Measurements from ENCODE around the gene DVL2.

The DVL2 gene

DNA sequence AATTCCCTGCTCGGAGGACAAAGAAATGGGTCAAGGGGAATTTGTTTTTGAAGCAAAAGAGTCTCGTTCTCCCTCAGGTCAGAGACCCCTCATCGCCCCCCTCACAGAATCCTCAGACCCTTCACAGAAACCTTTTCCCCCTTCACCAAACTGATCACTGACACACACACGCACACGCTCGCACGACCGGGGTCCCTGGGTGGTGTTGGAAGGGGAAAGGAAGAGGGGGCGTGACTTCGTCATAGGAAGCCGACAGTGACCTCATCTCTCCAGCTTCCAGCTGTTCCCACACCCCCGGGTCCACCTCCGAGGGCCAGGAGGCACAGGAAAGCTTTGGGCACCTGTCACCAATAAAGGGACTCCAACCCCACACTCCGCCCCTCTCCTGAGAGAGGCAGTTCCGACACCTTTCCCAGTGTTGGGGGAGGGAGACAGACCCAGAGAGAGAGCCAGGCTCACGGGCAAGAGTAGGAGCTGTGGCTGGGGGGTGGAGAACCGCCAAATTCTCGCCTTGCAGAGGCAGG is 56.3 kb downstream of the DVL2 start (continued):
- no peak for TF ChIP-seq ZNF48 (tag by site-specific recombination; IDR thresholded peaks at IDR 0.05)
- no peak for TF ChIP-seq HOXC10 (CRISPR knock-in tag; IDR thresholded peaks at IDR 0.05)
- TF ChIP-seq, protein P1, sequence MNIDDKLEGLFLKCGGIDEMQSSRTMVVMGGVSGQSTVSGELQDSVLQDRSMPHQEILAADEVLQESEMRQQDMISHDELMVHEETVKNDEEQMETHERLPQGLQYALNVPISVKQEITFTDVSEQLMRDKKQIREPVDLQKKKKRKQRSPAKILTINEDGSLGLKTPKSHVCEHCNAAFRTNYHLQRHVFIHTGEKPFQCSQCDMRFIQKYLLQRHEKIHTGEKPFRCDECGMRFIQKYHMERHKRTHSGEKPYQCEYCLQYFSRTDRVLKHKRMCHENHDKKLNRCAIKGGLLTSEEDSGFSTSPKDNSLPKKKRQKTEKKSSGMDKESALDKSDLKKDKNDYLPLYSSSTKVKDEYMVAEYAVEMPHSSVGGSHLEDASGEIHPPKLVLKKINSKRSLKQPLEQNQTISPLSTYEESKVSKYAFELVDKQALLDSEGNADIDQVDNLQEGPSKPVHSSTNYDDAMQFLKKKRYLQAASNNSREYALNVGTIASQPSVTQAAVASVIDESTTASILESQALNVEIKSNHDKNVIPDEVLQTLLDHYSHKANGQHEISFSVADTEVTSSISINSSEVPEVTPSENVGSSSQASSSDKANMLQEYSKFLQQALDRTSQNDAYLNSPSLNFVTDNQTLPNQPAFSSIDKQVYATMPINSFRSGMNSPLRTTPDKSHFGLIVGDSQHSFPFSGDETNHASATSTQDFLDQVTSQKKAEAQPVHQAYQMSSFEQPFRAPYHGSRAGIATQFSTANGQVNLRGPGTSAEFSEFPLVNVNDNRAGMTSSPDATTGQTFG (tag by site-specific recombination; IDR thresholded peaks at IDR 0.05; ENCODE audit: borderline replicate concordance) = no peak
- no peak for TF ChIP-seq SALL2 (tag by site-specific recombination; IDR thresholded peaks at IDR 0.05; ENCODE audit: borderline replicate concordance)
- peak; percentile 7; the same call in 1 of the 2 replicates for TF ChIP-seq ZNF623 (tag by site-specific recombination; IDR thresholded peaks at IDR 0.05)
- TF ChIP-seq, protein P2, sequence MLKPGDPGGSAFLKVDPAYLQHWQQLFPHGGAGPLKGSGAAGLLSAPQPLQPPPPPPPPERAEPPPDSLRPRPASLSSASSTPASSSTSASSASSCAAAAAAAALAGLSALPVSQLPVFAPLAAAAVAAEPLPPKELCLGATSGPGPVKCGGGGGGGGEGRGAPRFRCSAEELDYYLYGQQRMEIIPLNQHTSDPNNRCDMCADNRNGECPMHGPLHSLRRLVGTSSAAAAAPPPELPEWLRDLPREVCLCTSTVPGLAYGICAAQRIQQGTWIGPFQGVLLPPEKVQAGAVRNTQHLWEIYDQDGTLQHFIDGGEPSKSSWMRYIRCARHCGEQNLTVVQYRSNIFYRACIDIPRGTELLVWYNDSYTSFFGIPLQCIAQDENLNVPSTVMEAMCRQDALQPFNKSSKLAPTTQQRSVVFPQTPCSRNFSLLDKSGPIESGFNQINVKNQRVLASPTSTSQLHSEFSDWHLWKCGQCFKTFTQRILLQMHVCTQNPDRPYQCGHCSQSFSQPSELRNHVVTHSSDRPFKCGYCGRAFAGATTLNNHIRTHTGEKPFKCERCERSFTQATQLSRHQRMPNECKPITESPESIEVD (tag by site-specific recombination; IDR thresholded peaks at IDR 0.05) = no peak
- peak; percentile 98 for TF ChIP-seq ZNF629 (tag by site-specific recombination; IDR thresholded peaks at IDR 0.05)
- TF ChIP-seq ZBTB21 (tag by site-specific recombination; IDR thresholded peaks at IDR 0.05) = peak; percentile 97
- TF ChIP-seq ZNF138 (tag by site-specific recombination; IDR thresholded peaks at IDR 0.05; ENCODE audit: borderline replicate concordance) = no peak
- TF ChIP-seq ZNF10 (tag by site-specific recombination; IDR thresholded peaks at IDR 0.05) = no peak
- no peak for TF ChIP-seq ZNF514 (tag by site-specific recombination; IDR thresholded peaks at IDR 0.05)
- TF ChIP-seq, protein P3, sequence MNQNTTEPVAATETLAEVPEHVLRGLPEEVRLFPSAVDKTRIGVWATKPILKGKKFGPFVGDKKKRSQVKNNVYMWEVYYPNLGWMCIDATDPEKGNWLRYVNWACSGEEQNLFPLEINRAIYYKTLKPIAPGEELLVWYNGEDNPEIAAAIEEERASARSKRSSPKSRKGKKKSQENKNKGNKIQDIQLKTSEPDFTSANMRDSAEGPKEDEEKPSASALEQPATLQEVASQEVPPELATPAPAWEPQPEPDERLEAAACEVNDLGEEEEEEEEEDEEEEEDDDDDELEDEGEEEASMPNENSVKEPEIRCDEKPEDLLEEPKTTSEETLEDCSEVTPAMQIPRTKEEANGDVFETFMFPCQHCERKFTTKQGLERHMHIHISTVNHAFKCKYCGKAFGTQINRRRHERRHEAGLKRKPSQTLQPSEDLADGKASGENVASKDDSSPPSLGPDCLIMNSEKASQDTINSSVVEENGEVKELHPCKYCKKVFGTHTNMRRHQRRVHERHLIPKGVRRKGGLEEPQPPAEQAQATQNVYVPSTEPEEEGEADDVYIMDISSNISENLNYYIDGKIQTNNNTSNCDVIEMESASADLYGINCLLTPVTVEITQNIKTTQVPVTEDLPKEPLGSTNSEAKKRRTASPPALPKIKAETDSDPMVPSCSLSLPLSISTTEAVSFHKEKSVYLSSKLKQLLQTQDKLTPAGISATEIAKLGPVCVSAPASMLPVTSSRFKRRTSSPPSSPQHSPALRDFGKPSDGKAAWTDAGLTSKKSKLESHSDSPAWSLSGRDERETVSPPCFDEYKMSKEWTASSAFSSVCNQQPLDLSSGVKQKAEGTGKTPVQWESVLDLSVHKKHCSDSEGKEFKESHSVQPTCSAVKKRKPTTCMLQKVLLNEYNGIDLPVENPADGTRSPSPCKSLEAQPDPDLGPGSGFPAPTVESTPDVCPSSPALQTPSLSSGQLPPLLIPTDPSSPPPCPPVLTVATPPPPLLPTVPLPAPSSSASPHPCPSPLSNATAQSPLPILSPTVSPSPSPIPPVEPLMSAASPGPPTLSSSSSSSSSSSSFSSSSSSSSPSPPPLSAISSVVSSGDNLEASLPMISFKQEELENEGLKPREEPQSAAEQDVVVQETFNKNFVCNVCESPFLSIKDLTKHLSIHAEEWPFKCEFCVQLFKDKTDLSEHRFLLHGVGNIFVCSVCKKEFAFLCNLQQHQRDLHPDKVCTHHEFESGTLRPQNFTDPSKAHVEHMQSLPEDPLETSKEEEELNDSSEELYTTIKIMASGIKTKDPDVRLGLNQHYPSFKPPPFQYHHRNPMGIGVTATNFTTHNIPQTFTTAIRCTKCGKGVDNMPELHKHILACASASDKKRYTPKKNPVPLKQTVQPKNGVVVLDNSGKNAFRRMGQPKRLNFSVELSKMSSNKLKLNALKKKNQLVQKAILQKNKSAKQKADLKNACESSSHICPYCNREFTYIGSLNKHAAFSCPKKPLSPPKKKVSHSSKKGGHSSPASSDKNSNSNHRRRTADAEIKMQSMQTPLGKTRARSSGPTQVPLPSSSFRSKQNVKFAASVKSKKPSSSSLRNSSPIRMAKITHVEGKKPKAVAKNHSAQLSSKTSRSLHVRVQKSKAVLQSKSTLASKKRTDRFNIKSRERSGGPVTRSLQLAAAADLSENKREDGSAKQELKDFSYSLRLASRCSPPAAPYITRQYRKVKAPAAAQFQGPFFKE (tag by site-specific recombination; IDR thresholded peaks at IDR 0.05; ENCODE audit: borderline replicate concordance) = no peak
- TF ChIP-seq, protein P4, sequence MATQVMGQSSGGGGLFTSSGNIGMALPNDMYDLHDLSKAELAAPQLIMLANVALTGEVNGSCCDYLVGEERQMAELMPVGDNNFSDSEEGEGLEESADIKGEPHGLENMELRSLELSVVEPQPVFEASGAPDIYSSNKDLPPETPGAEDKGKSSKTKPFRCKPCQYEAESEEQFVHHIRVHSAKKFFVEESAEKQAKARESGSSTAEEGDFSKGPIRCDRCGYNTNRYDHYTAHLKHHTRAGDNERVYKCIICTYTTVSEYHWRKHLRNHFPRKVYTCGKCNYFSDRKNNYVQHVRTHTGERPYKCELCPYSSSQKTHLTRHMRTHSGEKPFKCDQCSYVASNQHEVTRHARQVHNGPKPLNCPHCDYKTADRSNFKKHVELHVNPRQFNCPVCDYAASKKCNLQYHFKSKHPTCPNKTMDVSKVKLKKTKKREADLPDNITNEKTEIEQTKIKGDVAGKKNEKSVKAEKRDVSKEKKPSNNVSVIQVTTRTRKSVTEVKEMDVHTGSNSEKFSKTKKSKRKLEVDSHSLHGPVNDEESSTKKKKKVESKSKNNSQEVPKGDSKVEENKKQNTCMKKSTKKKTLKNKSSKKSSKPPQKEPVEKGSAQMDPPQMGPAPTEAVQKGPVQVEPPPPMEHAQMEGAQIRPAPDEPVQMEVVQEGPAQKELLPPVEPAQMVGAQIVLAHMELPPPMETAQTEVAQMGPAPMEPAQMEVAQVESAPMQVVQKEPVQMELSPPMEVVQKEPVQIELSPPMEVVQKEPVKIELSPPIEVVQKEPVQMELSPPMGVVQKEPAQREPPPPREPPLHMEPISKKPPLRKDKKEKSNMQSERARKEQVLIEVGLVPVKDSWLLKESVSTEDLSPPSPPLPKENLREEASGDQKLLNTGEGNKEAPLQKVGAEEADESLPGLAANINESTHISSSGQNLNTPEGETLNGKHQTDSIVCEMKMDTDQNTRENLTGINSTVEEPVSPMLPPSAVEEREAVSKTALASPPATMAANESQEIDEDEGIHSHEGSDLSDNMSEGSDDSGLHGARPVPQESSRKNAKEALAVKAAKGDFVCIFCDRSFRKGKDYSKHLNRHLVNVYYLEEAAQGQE (tag by site-specific recombination; IDR thresholded peaks at IDR 0.05) = no peak
- TF ChIP-seq, protein P5, sequence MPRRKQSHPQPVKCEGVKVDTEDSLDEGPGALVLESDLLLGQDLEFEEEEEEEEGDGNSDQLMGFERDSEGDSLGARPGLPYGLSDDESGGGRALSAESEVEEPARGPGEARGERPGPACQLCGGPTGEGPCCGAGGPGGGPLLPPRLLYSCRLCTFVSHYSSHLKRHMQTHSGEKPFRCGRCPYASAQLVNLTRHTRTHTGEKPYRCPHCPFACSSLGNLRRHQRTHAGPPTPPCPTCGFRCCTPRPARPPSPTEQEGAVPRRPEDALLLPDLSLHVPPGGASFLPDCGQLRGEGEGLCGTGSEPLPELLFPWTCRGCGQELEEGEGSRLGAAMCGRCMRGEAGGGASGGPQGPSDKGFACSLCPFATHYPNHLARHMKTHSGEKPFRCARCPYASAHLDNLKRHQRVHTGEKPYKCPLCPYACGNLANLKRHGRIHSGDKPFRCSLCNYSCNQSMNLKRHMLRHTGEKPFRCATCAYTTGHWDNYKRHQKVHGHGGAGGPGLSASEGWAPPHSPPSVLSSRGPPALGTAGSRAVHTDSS (tag by site-specific recombination; IDR thresholded peaks at IDR 0.05) = no peak
- no peak for TF ChIP-seq ZSCAN30 (tag by site-specific recombination; IDR thresholded peaks at IDR 0.05)

Data from HEK293 (cell line).